Mucosa of descending colon (tissue), 3 donors: ENCODE data around the gene DHX57. TPM values are rescaled to one million over a fixed set of nuclear protein-coding genes. Genes with fewer than 3 reads are reported as not detected.
"Not testable (repeated sequence)": the region's sequence is repeated elsewhere in the genome, so short reads cannot be mapped to it uniquely, and the experiment has no call there.

Experiments used
- ATAC-seq: fragments of 200-7000 bp; cut with Tn5 transposase; one replicate; pipeline ENCODE4 v1.9.1; 2020; ENCODE audit warnings: mild to moderate bottlenecking, moderate library complexity
- DNase-seq, 3 donors: peaks; one replicate each; pipeline ENCODE4 v3.0.0-alpha.2; 2020
- H3K36me3 ChIP-seq: fragments of 200-600 bp; one replicate; pipeline ENCODE4 v1.8.0; 2021; ENCODE audit warnings: low read depth, mild to moderate bottlenecking
- H3K4me1 ChIP-seq: fragments of 200-600 bp; one replicate; pipeline ENCODE4 v1.8.0; 2021; ENCODE audit warnings: low read depth, mild to moderate bottlenecking
- H3K4me3 ChIP-seq: fragments of 200-600 bp; one replicate; pipeline ENCODE4 v1.8.0; 2021; ENCODE audit warnings: mild to moderate bottlenecking
- H3K9me3 ChIP-seq: fragments of 200-600 bp; one replicate; pipeline ENCODE4 v1.8.0; 2021; ENCODE audit warnings: mild to moderate bottlenecking
- CTCF ChIP-seq: fragments of 200-600 bp; IDR thresholded peaks from one replicate; pipeline ENCODE4 v1.8.0; 2022; ENCODE audit warnings: antibody characterized with exemption, mild to moderate bottlenecking
- intact Hi-C, 2 donors: fragments of 100-400 bp; cut with DNase I in 1 of 2; cut with micrococcal nuclease in 1 of 2; formaldehyde crosslinking; loops; one replicate each; pipeline versions ENCODE4 v1.11.0 to v1.11.1; 2022; cut with DNase I, micrococcal nuclease
- total RNA-seq, 3 donors: library from RNA; stranded (reverse); fragmentation: NEBNext Ultra II Directional in 2 of 3; extraction: Animal tissue kit (Norgen Biotek cat#: 25700) in 2 of 3; gene quantifications; one replicate each; pipeline versions ENCODE4 v1.2.1 to v1.2.4, GENCODE V29; 2021 to 2023
- donor health status: DM: no; HTN: no; CAD: no; lungs with moderate emphysema.
- donor health status: DM: no; HTN: no; CAD: no.
- donor health status: DM: no; HTN: yes; CAD: no.

Gene DHX57
- total RNA-seq, 3 donors from 2014 or later = 10.4 to 17.3 (median 10.5) TPM

- no peaks in the 10 kb centered on the region for H3K9me3 ChIP-seq
- intact Hi-C loops = no loop called here
- ATAC-seq = no peak
- no peaks in the 10 kb centered on the region for H3K36me3 ChIP-seq
- DNase-seq = no peak
- no peaks in the 10 kb centered on the region for H3K4me1 ChIP-seq
- H3K4me3 ChIP-seq = no peak overlapping the region
- no peak for TF ChIP-seq CTCF
These were observed 112.5 kb downstream of the DHX57 start for GRCh38 chr2:38763228-38763627.

GRCh38 chr2:38755891-38756290 lies 119.8 kb downstream of the DHX57 start:
- H3K4me1 ChIP-seq, H3K4me3 ChIP-seq, intact Hi-C loops, H3K9me3 ChIP-seq, H3K36me3 ChIP-seq, ATAC-seq, DNase-seq: not testable (repeated sequence)

GRCh38 chr2:38754506-38754905 lies 121.2 kb downstream of the DHX57 start:
- intact Hi-C loops = no loop called here
- ATAC-seq = no peak
- no peak for DNase-seq
- Histone ChIP-seq H3K9me3 (no peaks in the 10 kb centered on the region), H3K4me1 (no peaks in the 10 kb centered on the region), H3K4me3 (no peak overlapping the region), H3K36me3 (no peaks in the 10 kb centered on the region)
- no peak for TF ChIP-seq CTCF

- intact Hi-C loops = no loop called here
- DNase-seq = no peak
- Histone ChIP-seq H3K36me3 (no peaks in the 10 kb centered on the region), H3K9me3 (no peaks in the 10 kb centered on the region), H3K4me3 (no peak overlapping the region), H3K4me1 (no peaks in the 10 kb centered on the region)
- no peak for TF ChIP-seq CTCF
- no peak for ATAC-seq
These were observed 121.7 kb downstream of the DHX57 start for GRCh38 chr2:38754049-38754448.

- ATAC-seq (no peak), DNase-seq (no peak)
- no peak for TF ChIP-seq CTCF
- H3K4me3 ChIP-seq = peak overlapping the region; percentile 89
- peaks cover 13% of the 10 kb centered on the region for H3K4me1 ChIP-seq
- intact Hi-C loops = no loop called here
- H3K36me3 ChIP-seq = no peaks in the 10 kb centered on the region
- H3K9me3 ChIP-seq = no peaks in the 10 kb centered on the region
These were observed 123.9 kb downstream of the DHX57 start for GRCh38 chr2:38751596-38752410.

- peak; percentile 90 for ATAC-seq
- H3K9me3 ChIP-seq = no peaks in the 10 kb centered on the region
- DNase-seq = peak; percentile 97 to 98 (median 98)
- H3K4me3 ChIP-seq = peak within 1 kb of the TSS; percentile 89
- intact Hi-C loops = no loop called here
- TF ChIP-seq CTCF = no peak
- H3K4me1 ChIP-seq = peaks cover 13% of the 10 kb centered on the region
- no peaks in the 10 kb centered on the region for H3K36me3 ChIP-seq
These were observed 124.7 kb downstream of the DHX57 start, which contains the start of gene SRSF7 for GRCh38 chr2:38750891-38751595. TSS of gene SRSF7 (minus strand) at chr2:38751361. CDS start at chr2:38751256, 105 bp downstream.
